WTC11 (cell line): ENCODE results near the gene AP5B1.

Source experiments
- ATF6 ChIP-seq: sonication (generic); formaldehyde crosslinking; IDR thresholded peaks from 2 replicates; pipeline ENCODE4 v1.8.1; 2023; ENCODE audit warnings: mild to moderate bottlenecking, missing genetic modification reagents
- CTCF ChIP-seq: fragments of 200-600 bp; IDR thresholded peaks from 2 replicates; pipeline ENCODE4 v1.8.0; 2022; ENCODE audit warnings: antibody characterized with exemption
- E2F1 ChIP-seq: sonication (generic); formaldehyde crosslinking; IDR thresholded peaks from 2 replicates; pipeline ENCODE4 v1.8.0; 2022; ENCODE audit warnings: mild to moderate bottlenecking, missing genetic modification reagents
- ETV6 ChIP-seq: sonication (generic); formaldehyde crosslinking; IDR thresholded peaks from 2 replicates; pipeline ENCODE4 v1.8.1; 2022; ENCODE audit warnings: mild to moderate bottlenecking, missing genetic modification reagents
- GRHL2 ChIP-seq: fragments of 250-450 bp; sonication (Bioruptor Pico); IDR thresholded peaks from 2 replicates; pipeline ENCODE4 v1.8.0; 2022; ENCODE audit warnings: mild to moderate bottlenecking, moderate library complexity; ENCODE audit not compliant: insufficient replicate concordance, severe bottlenecking
- JUN ChIP-seq: sonication (generic); formaldehyde crosslinking; IDR thresholded peaks from 2 replicates; pipeline ENCODE4 v1.8.0; 2023; ENCODE audit warnings: mild to moderate bottlenecking, missing genetic modification reagents
- NFE2L1 ChIP-seq: sonication (generic); formaldehyde crosslinking; IDR thresholded peaks from 2 replicates; pipeline ENCODE4 v1.8.1; 2023; ENCODE audit warnings: missing genetic modification reagents
- RORB ChIP-seq: fragments of 250-450 bp; sonication (Bioruptor Pico); IDR thresholded peaks from 2 replicates; pipeline ENCODE4 v1.9.0; 2021; ENCODE audit warnings: mild to moderate bottlenecking
- SP1 ChIP-seq: sonication (generic); formaldehyde crosslinking; conservative IDR thresholded peaks from 2 replicates; pipeline ENCODE4 v1.8.1; 2022; ENCODE audit warnings: missing genetic modification reagents
- TEAD4 ChIP-seq: sonication (generic); formaldehyde crosslinking; IDR thresholded peaks from 2 replicates; pipeline ENCODE4 v1.8.0; 2022; ENCODE audit warnings: mild to moderate bottlenecking, missing genetic modification reagents
- ZBTB21 ChIP-seq: sonication (generic); formaldehyde crosslinking; IDR thresholded peaks from 2 replicates; pipeline ENCODE4 v1.8.1; 2023; ENCODE audit warnings: mild to moderate bottlenecking, missing genetic modification reagents, borderline replicate concordance
- ZNF138 ChIP-seq: sonication (generic); formaldehyde crosslinking; conservative IDR thresholded peaks from 2 replicates; pipeline ENCODE4 v1.8.1; 2022; ENCODE audit warnings: mild to moderate bottlenecking, moderate library complexity, missing genetic modification reagents
- ZNF317 ChIP-seq: sonication (generic); formaldehyde crosslinking; IDR thresholded peaks from 2 replicates; pipeline ENCODE4 v1.8.1; 2023; ENCODE audit warnings: low read depth, mild to moderate bottlenecking, moderate library complexity, missing genetic modification reagents, borderline replicate concordance

GRCh38 chr11:65786008-65786785 lies 5.4 kb upstream of the AP5B1 start:
- no peak for TF ChIP-seq NFE2L1 (CRISPR knock-in tag)
- TF ChIP-seq CTCF, result no peak
- TF ChIP-seq ZNF317 (CRISPR knock-in tag), result no peak
- TF ChIP-seq ZNF138 (CRISPR knock-in tag), result no peak
- no peak for TF ChIP-seq TEAD4 (CRISPR knock-in tag)
- TF ChIP-seq SP1 (CRISPR knock-in tag), result no peak
- no peak for TF ChIP-seq JUN (CRISPR knock-in tag)
- no peak for TF ChIP-seq E2F1 (CRISPR knock-in tag)
- no peak for TF ChIP-seq RORB (CRISPR knock-in tag)
- no peak for TF ChIP-seq ATF6 (CRISPR knock-in tag)
- no peak for TF ChIP-seq GRHL2 (CRISPR knock-in tag)
- no peak for TF ChIP-seq ZBTB21 (CRISPR knock-in tag)
- no peak for TF ChIP-seq ETV6 (CRISPR knock-in tag)
